Breast epithelium (tissue), 4 donors: ENCODE measurements around the gene C20orf141. TPM values are rescaled to one million over a fixed set of nuclear protein-coding genes. Genes with fewer than 3 reads are reported as not detected.

Experiments
- DNase-seq, 2 donors: peaks; one replicate each; pipeline ENCODE4 v3.0.0-alpha.2; 2019; ENCODE audit warnings: low spot score in 2 of 2
- H3K27ac ChIP-seq, 2 donors: fragments of 200-600 bp; sonication (generic) in 1 of 2; one replicate each; pipeline ENCODE4 v1.5.1; 2016 to 2019; ENCODE audit warnings: mild to moderate bottlenecking in 1 of 2
- H3K27me3 ChIP-seq, 2 donors: fragments of 200-600 bp; sonication (generic) in 1 of 2; one replicate each; pipeline versions ENCODE4 v1.5.1 to v1.6.0; 2017 to 2019; ENCODE audit warnings: control low read depth in 1 of 2, mild to moderate bottlenecking in 1 of 2
- H3K36me3 ChIP-seq: fragments of 200-600 bp; one replicate; pipeline ENCODE4 v1.5.1; 2019
- H3K4me1 ChIP-seq, 2 donors: fragments of 200-600 bp; sonication (generic); one replicate each; pipeline ENCODE4 v1.5.1; 2016 to 2019; ENCODE audit warnings: control low read depth in 1 of 2
- H3K4me3 ChIP-seq, 3 donors: fragments of 200-600 bp; sonication (generic); 1 replicate in 2 of 3; 2 replicates in 1 of 3; pipeline ENCODE4 v1.5.1; 2016 to 2019; ENCODE audit warnings: mild to moderate bottlenecking in 3 of 3, moderate library complexity in 2 of 3
- H3K9me3 ChIP-seq, 2 donors: fragments of 200-600 bp; sonication (generic) in 1 of 2; one replicate each; pipeline ENCODE4 v1.5.1; 2016 to 2019; ENCODE audit warnings: control low read depth in 1 of 2
- POLR2A ChIP-seq: fragments of 450-650 bp; IDR thresholded peaks from one replicate; pipeline ENCODE4 v1.6.1; 2016; ENCODE audit warnings: antibody characterized with exemption, mild to moderate bottlenecking, moderate library complexity
- POLR2AphosphoS5 ChIP-seq, 3 donors: sonication (generic); formaldehyde crosslinking; IDR thresholded peaks; one replicate each; pipeline ENCODE4 v1.6.1; 2017; ENCODE audit warnings: antibody characterized with exemption in 3 of 3
- intact Hi-C: fragments of 100-400 bp; cut with DNase I; formaldehyde crosslinking; loops from one replicate; pipeline ENCODE4 v1.15.1; 2023; ENCODE audit warnings: low total_unique reads
- total RNA-seq, 3 donors: library from RNA; depleted of rRNA; stranded (reverse); fragments of >200 nt; gene quantifications; one replicate each; pipeline ENCODE4 v1.1.0, GENCODE V29; 2016
- TF ChIP-seq, protein P1 (sequence below), 3 donors: fragments of 450-650 bp; IDR thresholded peaks; one replicate each; pipeline ENCODE4 v1.5.1; 2016 to 2017; ENCODE audit warnings: antibody characterized with exemption in 3 of 3, mild to moderate bottlenecking in 3 of 3, moderate library complexity in 3 of 3

The C20orf141 gene
- total RNA-seq, 3 donors from 2014 or later: not detected

GRCh38 chr20:2839732-2840137, 24.9 kb downstream of the C20orf141 start:
- no peaks in the 10 kb centered on the region for H3K36me3 ChIP-seq
- no peaks in the 10 kb centered on the region for H3K27me3 ChIP-seq
- peak overlapping the region; percentile 73 to 89 (median 75) for H3K4me3 ChIP-seq
- intact Hi-C loops: no loop called here
- H3K9me3 ChIP-seq: no peaks in the 10 kb centered on the region
- TF ChIP-seq POLR2AphosphoS5 (IDR thresholded peaks at IDR 0.05): peak in 1 of 3 donors; percentile 6
- TF ChIP-seq, protein P1, sequence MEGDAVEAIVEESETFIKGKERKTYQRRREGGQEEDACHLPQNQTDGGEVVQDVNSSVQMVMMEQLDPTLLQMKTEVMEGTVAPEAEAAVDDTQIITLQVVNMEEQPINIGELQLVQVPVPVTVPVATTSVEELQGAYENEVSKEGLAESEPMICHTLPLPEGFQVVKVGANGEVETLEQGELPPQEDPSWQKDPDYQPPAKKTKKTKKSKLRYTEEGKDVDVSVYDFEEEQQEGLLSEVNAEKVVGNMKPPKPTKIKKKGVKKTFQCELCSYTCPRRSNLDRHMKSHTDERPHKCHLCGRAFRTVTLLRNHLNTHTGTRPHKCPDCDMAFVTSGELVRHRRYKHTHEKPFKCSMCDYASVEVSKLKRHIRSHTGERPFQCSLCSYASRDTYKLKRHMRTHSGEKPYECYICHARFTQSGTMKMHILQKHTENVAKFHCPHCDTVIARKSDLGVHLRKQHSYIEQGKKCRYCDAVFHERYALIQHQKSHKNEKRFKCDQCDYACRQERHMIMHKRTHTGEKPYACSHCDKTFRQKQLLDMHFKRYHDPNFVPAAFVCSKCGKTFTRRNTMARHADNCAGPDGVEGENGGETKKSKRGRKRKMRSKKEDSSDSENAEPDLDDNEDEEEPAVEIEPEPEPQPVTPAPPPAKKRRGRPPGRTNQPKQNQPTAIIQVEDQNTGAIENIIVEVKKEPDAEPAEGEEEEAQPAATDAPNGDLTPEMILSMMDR (IDR thresholded peaks at IDR 0.05): no peak
- no peak for DNase-seq
- H3K4me1 ChIP-seq: peaks cover 0 to 4% of the 10 kb centered on the region in 2 donors
- H3K27ac ChIP-seq: peak overlapping the region; percentile 91 to 94

DNA sequence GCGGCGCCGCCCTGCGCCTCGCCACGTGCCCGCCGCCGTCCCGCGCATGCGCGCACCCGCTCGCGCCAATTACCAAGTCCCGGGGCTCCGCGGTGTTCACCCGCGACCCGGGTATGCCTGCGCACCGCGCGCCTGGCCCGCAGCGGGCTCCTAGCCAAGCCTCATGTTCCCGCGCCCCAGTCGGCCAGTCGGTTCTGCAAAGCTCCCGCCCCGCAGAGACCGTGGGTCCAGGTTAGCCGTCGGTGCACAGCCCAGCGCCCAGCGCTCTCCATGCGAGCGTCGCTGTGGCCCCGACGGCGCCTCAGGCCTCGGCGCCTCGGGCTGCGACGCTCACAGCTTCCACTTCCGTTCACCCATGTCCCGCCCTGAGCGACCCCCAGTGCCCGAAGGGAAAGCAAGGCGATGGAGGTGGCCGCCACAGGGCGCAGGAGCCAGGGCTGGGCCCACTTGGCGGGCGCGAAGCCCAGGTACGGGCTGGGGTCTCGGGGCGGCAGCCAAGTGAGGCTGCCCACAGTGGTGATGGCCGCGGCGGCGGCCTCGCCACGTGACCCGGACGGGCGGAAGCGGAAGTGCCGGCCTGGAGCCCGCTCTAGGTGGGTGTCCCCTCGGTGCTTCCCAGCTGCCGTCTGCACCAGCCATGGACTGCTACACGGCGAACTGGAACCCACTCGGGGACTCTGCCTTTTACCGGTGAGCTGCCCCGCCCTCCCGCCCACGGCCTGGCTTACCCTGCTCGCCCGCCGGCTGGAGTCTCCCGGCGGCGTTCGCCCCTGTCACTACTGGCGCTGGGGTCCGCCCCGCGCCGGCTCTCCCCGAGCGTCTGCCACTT, 25.6 kb downstream of the C20orf141 start, which contains the start of the genes PCED1A and VPS16:
Gene PCED1A, minus strand, starts transcription at position 518 of the 829 bp plus-strand sequence. CDS start 743 bp downstream, outside the sequence.
Gene VPS16, plus strand, starts transcription at position 608 of the 829 bp plus-strand sequence. Its CDS starts 30 bp downstream, at position 638.
- Histone ChIP-seq H3K4me1 (peaks cover 0 to 4% of the 10 kb centered on the region in 2 donors), H3K9me3 (no peaks in the 10 kb centered on the region), H3K27me3 (no peaks in the 10 kb centered on the region), H3K27ac (peak within 1 kb of the TSS; percentile 91 to 94), H3K36me3 (no peaks in the 10 kb centered on the region), H3K4me3 (peak within 1 kb of the TSS; percentile 73 to 89 (median 75))
- peak; percentile 75 to 81 for DNase-seq
- intact Hi-C loops: no loop called here
- TF ChIP-seq, protein P1 (IDR thresholded peaks at IDR 0.05): peak in 1 of 3 donors; percentile 8
- TF ChIP-seq POLR2AphosphoS5 (IDR thresholded peaks at IDR 0.05) (peak; percentile 67 to 82 (median 73)), POLR2A (no peak)

DNA sequence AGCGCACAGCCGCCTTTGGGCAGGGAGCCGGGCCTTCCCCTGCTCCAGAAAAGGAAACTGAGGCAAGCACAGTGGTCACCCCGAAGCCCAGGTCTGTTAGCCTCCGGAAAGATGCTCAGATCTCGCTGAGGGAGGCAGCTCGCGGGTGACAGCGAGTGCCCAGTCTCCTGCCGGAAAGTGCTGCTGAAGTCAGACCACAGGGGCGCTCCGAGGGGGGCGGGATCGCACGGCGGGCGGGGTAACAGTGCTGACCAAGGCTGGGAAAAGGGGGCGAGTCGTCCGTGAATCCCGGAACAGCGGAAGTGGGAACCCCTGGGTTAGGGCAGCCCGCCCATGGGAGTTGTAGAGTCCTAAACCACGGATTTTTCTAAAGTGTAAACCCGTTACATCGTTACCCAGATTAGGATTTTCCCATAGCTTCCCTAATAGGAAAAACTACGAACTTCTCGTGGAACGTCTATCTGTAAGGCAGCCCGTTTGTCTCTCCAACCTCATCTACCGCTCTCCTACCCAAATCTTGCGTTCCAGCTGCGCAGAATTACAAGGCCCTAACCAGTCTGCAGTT, 26.3 kb downstream of the C20orf141 start:
- H3K36me3 ChIP-seq: no peaks in the 10 kb centered on the region
- peaks cover 0 to 4% of the 10 kb centered on the region in 2 donors for H3K4me1 ChIP-seq
- no peak for DNase-seq
- no peaks in the 10 kb centered on the region for H3K9me3 ChIP-seq
- peak overlapping the region; percentile 73 to 89 (median 75) for H3K4me3 ChIP-seq
- TF ChIP-seq, protein P1 (IDR thresholded peaks at IDR 0.05): no peak
- TF ChIP-seq POLR2A (no peak), POLR2AphosphoS5 (IDR thresholded peaks at IDR 0.05) (no peak)
- H3K27me3 ChIP-seq: no peaks in the 10 kb centered on the region
- H3K27ac ChIP-seq: peak overlapping the region; percentile 91 to 94
- intact Hi-C loops: no loop called here

GRCh38 chr20:2845607-2846006, 30.8 kb downstream of the C20orf141 start:
- Histone ChIP-seq H3K4me1 (no peaks in the 10 kb centered on the region), H3K36me3 (no peaks in the 10 kb centered on the region)

GRCh38 chr20:2846698-2847097, 31.9 kb downstream of the C20orf141 start:
- Histone ChIP-seq H3K4me1 (no peaks in the 10 kb centered on the region), H3K27me3 (no peaks in the 10 kb centered on the region), H3K27ac (no peak overlapping the region), H3K36me3 (no peaks in the 10 kb centered on the region), H3K4me3 (no peak overlapping the region), H3K9me3 (no peaks in the 10 kb centered on the region)
- intact Hi-C loops: no loop called here
- TF ChIP-seq, protein P1 (IDR thresholded peaks at IDR 0.05): no peak
- no peak for TF ChIP-seq POLR2A
- TF ChIP-seq POLR2AphosphoS5 (IDR thresholded peaks at IDR 0.05): no peak
- DNase-seq: no peak

More at GRCh38 chr20:2845607-2846006, 30.8 kb downstream of the C20orf141 start:
- Histone ChIP-seq H3K4me3 (no peak overlapping the region), H3K27me3 (no peaks in the 10 kb centered on the region), H3K27ac (no peak overlapping the region), H3K9me3 (no peaks in the 10 kb centered on the region)
- intact Hi-C loops: no loop called here
- TF ChIP-seq POLR2A: no peak
- no peak for TF ChIP-seq POLR2AphosphoS5 (IDR thresholded peaks at IDR 0.05)
- no peak for DNase-seq
